SU-DHL-6 (cell line): ENCODE data around the gene TMEM248.
"Not testable (repeated sequence)": the region's sequence is repeated elsewhere in the genome, so short reads cannot be mapped to it uniquely, and the experiment has no call there.

ENCODE experiments used
- H2AFZ ChIP-seq: fragments of 200-600 bp; sonication (generic); 2 replicates; pipeline ENCODE4 v1.6.1; 2014; ENCODE audit warnings: low read depth, mild to moderate bottlenecking, moderate library complexity, mixed read lengths, antibody characterized with exemption, low read length; ENCODE audit not compliant: severe bottlenecking
- H3F3A ChIP-seq: fragments of 200-600 bp; shearing (Covaris generic); 2 replicates; pipeline ENCODE4 v1.6.0; 2016; ENCODE audit warnings: antibody characterized with exemption, mild to moderate bottlenecking; ENCODE audit not compliant: insufficient read depth
- H3K27ac ChIP-seq: fragments of 200-600 bp; sonication (generic); 2 replicates; pipeline ENCODE4 v1.5.1; 2016; ENCODE audit warnings: low read depth, mild to moderate bottlenecking, low read length, moderate library complexity, mixed read lengths
- H3K27me3 ChIP-seq: fragments of 200-600 bp; sonication (generic), shearing (Covaris generic); 2 replicates; pipeline ENCODE4 v1.6.0; 2014; ENCODE audit warnings: mild to moderate bottlenecking, low read length
- H3K36me3 ChIP-seq: fragments of 200-600 bp; sonication (generic); 2 replicates; pipeline ENCODE4 v1.6.1; 2014; ENCODE audit warnings: mild to moderate bottlenecking, low read length, mixed read lengths
- H3K4me2 ChIP-seq: fragments of 300-600, 200-600 bp; shearing (Covaris generic), sonication (generic); 2 replicates; pipeline ENCODE4 v1.6.0; 2014; ENCODE audit warnings: low read length, low read depth, mild to moderate bottlenecking; ENCODE audit not compliant: poor library complexity, severe bottlenecking
- H3K4me3 ChIP-seq: fragments of 200-600 bp; sonication (generic); 2 replicates; pipeline ENCODE4 v1.5.1; 2014; ENCODE audit warnings: antibody characterized with exemption, low read length, mild to moderate bottlenecking, mixed read lengths; ENCODE audit not compliant: insufficient read depth, poor library complexity, severe bottlenecking
- H3K79me2 ChIP-seq: fragments of 200-600 bp; sonication (generic); 2 replicates; pipeline ENCODE4 v1.6.1; 2014; ENCODE audit warnings: mild to moderate bottlenecking, low read length, moderate library complexity; ENCODE audit not compliant: insufficient read depth
- H3K9ac ChIP-seq: fragments of 200-600 bp; sonication (generic); 2 replicates; pipeline ENCODE4 v1.7.0; 2014; ENCODE audit warnings: mild to moderate bottlenecking, low read length
- H3K9me2 ChIP-seq: fragments of 200-600 bp; sonication (generic); replicated peaks from 2 replicates; pipeline ENCODE4 v1.6.1; 2014; ENCODE audit warnings: low read length; ENCODE audit not compliant: insufficient read depth
- H3K9me3 ChIP-seq: fragments of 200-600 bp; sonication (generic); 2 replicates; pipeline ENCODE4 v1.6.1; 2014; ENCODE audit warnings: low read length, mixed read lengths; ENCODE audit not compliant: insufficient read depth
- H4K20me1 ChIP-seq: fragments of 200-600 bp; sonication (generic); 2 replicates; pipeline ENCODE4 v1.6.1; 2014; ENCODE audit warnings: low read depth, mild to moderate bottlenecking, antibody characterized with exemption, low read length, moderate library complexity, mixed read lengths
- EZH2phosphoT487 ChIP-seq: fragments of 200-600 bp; sonication (generic), shearing (Covaris generic); conservative IDR thresholded peaks from 2 replicates; pipeline ENCODE4 v1.6.1; 2018; ENCODE audit warnings: mild to moderate bottlenecking, antibody characterized with exemption, low read length, moderate library complexity, mixed read lengths
- TF ChIP-seq, protein P1 (sequence below): fragments of 200-600 bp; sonication (generic); IDR thresholded peaks from one replicate; pipeline ENCODE4 v1.5.1; 2017; ENCODE audit warnings: antibody characterized with exemption, mild to moderate bottlenecking, low read length, moderate library complexity; ENCODE audit not compliant: insufficient read depth, poor library complexity, severe bottlenecking

The TMEM248 gene

DNA sequence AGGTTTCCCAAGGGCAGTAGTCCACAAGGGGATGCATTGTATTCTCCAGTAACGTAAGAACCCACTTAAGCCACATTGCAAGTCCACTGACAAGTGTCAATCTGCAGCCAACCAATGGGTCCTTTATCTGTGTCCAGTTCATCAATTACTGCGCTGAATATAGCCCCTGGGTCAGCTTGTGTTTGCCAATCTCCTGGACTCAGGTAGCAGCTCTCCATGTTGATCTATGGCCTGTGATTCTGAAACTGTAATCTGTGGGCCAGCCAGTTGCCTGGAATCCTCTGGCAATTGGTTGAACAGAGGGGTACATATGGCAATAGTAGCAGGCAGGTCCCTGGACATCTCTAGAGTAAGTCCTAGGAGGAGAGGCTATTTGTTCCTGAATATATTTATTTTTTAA lies 8.8 kb upstream of the TMEM248 start:
- H3K36me3 ChIP-seq: no peaks in the 10 kb centered on the region
- H4K20me1 ChIP-seq: no peaks in the 10 kb centered on the region
- H2AFZ ChIP-seq: no peak overlapping the region
- H3K9me2 ChIP-seq: no peaks in the 10 kb centered on the region
- no peaks in the 10 kb centered on the region for H3K79me2 ChIP-seq
- no peak overlapping the region for H3K27ac ChIP-seq
- H3K9me3 ChIP-seq: no peaks in the 10 kb centered on the region
- no peaks in the 10 kb centered on the region for H3K27me3 ChIP-seq
- H3K9ac ChIP-seq: no peak overlapping the region
- TF ChIP-seq EZH2phosphoT487: no peak
- TF ChIP-seq, protein P1, sequence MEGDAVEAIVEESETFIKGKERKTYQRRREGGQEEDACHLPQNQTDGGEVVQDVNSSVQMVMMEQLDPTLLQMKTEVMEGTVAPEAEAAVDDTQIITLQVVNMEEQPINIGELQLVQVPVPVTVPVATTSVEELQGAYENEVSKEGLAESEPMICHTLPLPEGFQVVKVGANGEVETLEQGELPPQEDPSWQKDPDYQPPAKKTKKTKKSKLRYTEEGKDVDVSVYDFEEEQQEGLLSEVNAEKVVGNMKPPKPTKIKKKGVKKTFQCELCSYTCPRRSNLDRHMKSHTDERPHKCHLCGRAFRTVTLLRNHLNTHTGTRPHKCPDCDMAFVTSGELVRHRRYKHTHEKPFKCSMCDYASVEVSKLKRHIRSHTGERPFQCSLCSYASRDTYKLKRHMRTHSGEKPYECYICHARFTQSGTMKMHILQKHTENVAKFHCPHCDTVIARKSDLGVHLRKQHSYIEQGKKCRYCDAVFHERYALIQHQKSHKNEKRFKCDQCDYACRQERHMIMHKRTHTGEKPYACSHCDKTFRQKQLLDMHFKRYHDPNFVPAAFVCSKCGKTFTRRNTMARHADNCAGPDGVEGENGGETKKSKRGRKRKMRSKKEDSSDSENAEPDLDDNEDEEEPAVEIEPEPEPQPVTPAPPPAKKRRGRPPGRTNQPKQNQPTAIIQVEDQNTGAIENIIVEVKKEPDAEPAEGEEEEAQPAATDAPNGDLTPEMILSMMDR: no peak
- H3K4me2 ChIP-seq: no peak overlapping the region
- no peak overlapping the region for H3K4me3 ChIP-seq
- H3F3A ChIP-seq: no peaks in the 10 kb centered on the region

DNA sequence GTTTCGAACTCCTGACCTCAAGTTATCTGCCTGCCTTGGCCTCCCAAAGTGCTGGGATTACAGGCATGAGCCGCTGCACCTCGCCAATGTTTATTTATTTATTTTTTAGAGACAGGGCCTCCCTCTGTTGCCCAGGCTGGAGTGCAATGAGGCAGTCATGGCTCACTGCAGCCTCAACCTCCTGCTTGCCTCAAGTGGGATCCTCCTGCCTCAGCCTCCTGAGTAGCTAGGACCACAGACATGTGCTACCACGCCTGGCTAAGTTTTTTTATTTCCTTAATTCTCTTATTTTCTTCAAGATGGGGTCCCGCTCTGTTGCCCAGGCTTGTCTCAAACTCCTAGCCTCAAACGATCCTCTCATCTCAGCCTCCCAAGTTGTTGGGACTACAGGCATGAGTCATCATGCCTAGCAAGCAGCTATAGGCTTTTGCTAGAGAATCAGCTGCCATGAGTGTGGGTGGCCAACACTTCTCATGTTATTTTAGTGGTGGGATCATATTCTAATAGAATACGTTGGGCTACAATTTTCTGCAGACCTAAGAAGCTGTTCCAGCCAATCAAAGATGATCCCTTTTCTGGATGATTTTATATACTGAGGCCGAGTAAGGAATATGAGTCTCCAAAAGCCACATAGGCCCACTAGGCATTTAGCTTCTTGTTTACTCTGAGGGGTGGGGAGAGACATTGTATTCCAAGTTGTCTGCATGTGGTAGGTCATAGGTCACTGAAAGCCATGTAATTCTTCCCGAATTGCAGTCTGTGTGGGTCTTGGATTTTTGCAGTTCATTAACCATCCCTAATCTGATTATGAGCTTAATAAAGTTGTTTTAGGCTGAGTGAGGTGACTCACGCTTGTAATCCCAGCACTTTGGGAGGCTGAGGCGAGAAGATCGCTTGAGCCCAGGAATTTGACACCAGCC lies 7.6 kb upstream of the TMEM248 start:
- no peak overlapping the region for H3K4me3 ChIP-seq
- H3K36me3 ChIP-seq: no peaks in the 10 kb centered on the region
- no peaks in the 10 kb centered on the region for H3K27me3 ChIP-seq
- no peak overlapping the region for H3K27ac ChIP-seq
- H4K20me1 ChIP-seq: no peaks in the 10 kb centered on the region
- no peaks in the 10 kb centered on the region for H3K9me2 ChIP-seq
- H3K79me2 ChIP-seq: no peaks in the 10 kb centered on the region
- TF ChIP-seq, protein P1: no peak
- TF ChIP-seq EZH2phosphoT487: no peak
- no peaks in the 10 kb centered on the region for H3K9me3 ChIP-seq
- H3F3A ChIP-seq: no peaks in the 10 kb centered on the region
- no peak overlapping the region for H2AFZ ChIP-seq
- H3K4me2 ChIP-seq: no peak overlapping the region
- no peak overlapping the region for H3K9ac ChIP-seq

DNA sequence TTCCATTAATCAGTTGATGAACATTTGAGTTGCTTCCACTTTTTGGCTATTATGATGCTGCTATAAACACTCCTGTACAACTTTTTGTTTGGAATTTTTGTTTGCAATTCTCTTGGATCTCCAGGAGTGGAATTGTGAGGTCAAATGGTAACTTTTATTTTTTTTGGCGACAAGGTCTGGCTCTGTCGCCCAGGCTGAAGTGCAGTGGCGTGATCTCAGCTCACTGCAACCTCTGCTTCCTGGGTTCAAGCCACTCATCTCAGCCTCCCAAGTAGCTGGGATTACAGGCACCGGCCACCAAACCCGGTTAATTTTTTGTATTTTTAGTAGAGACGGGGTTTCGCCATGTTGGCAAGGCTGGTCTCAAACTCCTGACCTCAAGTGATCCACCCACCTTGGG lies 3.1 kb upstream of the TMEM248 start:
- not testable (repeated sequence) for H4K20me1 ChIP-seq, H3K4me3 ChIP-seq, H3K27ac ChIP-seq, H2AFZ ChIP-seq, H3K9me2 ChIP-seq, H3K9me3 ChIP-seq, H3K9ac ChIP-seq, H3K27me3 ChIP-seq, H3K36me3 ChIP-seq, H3K4me2 ChIP-seq
- peaks cover 22% of the 10 kb centered on the region for H3K79me2 ChIP-seq
- H3F3A ChIP-seq: peaks cover 19% of the 10 kb centered on the region

DNA sequence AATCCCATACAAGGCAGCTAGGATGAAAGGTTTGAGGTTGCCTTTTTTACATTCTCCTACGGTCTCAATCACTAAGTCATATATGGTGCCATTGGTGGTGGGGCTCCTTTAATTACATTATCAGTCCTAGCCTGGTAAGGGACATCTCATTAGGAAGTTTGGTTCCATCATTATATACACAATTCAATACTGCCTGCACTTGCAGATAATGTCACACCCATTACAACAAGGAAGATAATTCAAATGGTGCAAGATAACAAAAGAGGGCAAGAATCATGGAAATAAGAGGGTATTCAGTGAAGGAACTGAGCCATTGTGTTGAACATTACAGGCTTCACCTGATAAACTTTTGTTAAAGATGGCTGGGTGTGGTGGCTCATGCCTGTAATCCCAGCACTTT lies 1.7 kb upstream of the TMEM248 start:
- Histone ChIP-seq H3K4me2 (no peak overlapping the region), H4K20me1 (no peaks in the 10 kb centered on the region; the same call in 1 of the 2 replicates), H3K9me2 (no peaks in the 10 kb centered on the region), H3K4me3 (no peak overlapping the region), H2AFZ (no peak overlapping the region), H3K36me3 (peaks cover 3% of the 10 kb centered on the region; the same call in 1 of the 2 replicates), H3K79me2 (peaks cover 36% of the 10 kb centered on the region), H3K9ac (no peak overlapping the region), H3F3A (peaks cover 19% of the 10 kb centered on the region), H3K9me3 (no peaks in the 10 kb centered on the region), H3K27me3 (no peaks in the 10 kb centered on the region), H3K27ac (no peak overlapping the region)
- TF ChIP-seq, protein P1: no peak
- no peak for TF ChIP-seq EZH2phosphoT487
